ENCODE results near the gene CLEC16A.

- TF ChIP-seq, protein P1, sequence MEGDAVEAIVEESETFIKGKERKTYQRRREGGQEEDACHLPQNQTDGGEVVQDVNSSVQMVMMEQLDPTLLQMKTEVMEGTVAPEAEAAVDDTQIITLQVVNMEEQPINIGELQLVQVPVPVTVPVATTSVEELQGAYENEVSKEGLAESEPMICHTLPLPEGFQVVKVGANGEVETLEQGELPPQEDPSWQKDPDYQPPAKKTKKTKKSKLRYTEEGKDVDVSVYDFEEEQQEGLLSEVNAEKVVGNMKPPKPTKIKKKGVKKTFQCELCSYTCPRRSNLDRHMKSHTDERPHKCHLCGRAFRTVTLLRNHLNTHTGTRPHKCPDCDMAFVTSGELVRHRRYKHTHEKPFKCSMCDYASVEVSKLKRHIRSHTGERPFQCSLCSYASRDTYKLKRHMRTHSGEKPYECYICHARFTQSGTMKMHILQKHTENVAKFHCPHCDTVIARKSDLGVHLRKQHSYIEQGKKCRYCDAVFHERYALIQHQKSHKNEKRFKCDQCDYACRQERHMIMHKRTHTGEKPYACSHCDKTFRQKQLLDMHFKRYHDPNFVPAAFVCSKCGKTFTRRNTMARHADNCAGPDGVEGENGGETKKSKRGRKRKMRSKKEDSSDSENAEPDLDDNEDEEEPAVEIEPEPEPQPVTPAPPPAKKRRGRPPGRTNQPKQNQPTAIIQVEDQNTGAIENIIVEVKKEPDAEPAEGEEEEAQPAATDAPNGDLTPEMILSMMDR (IDR thresholded peaks at IDR 0.05) = no peak
- TF ChIP-seq POLR2A (IDR thresholded peaks at IDR 0.05) = no peak
Measured at GRCh38 chr16:11015076-11015475, 70.7 kb downstream of the CLEC16A start.

All from thyroid gland (tissue), 4 donors.